GM23338 (cell line): ENCODE results near the gene KIF21A.

Experiments
- CREB1 ChIP-seq: fragments of 250-450 bp; sonication (Bioruptor Pico); IDR thresholded peaks from 2 replicates; pipeline ENCODE4 v1.5.0; 2020; ENCODE audit warnings: low read depth, mild to moderate bottlenecking, moderate library complexity
- EZH2 ChIP-seq: fragments of 200-600 bp; sonication (generic); IDR thresholded peaks from one replicate; pipeline ENCODE4 v1.8.0; 2017; ENCODE audit warnings: antibody characterized with exemption, mild to moderate bottlenecking, low read depth; ENCODE audit not compliant: unreplicated experiment
- EZH2phosphoT487 ChIP-seq: fragments of 200-600 bp; sonication (generic); IDR thresholded peaks from one replicate; pipeline ENCODE4 v1.8.1; 2018; ENCODE audit warnings: antibody characterized with exemption; ENCODE audit not compliant: unreplicated experiment
- TF ChIP-seq, protein P1 (sequence below), 2 experiments: fragments of 200-600 bp in 1 of 2; sonication (generic) in 1 of 2; conservative IDR thresholded peaks; 2 replicates each; pipeline versions ENCODE4 v1.5.1 to v1.6.1; 2016 to 2017; ENCODE audit warnings: antibody characterized with exemption in 2 of 2, low read depth in 2 of 2, mild to moderate bottlenecking in 2 of 2, moderate library complexity in 1 of 2
- TF ChIP-seq, protein P2 (sequence below): IDR thresholded peaks from one replicate; pipeline ENCODE4 v1.6.1; 2018; ENCODE audit warnings: antibody characterized with exemption; ENCODE audit not compliant: unreplicated experiment

DNA sequence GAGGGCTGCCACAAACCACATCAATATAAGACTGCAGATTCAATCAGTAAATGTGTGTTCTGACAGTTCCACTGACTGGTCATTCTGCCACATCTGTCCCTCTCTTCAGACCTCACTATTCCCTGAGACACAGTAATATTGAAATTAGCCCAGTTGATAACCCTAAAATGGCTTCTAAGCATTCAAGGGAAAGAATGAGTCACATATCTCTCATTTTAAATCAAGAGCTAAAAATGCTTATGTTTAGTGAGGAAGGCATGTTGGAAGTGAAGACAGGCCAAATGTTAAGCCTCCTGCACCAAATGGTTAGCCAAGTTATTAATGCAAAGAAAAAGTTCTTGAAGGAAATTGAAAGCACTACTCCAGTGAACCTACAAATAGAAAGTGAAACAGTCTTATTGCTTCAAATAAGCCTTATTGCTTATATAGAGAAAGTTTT lies 24.5 kb upstream of the KIF21A start:
- no peak for TF ChIP-seq EZH2phosphoT487
- no peak for TF ChIP-seq EZH2
- TF ChIP-seq, protein P1, sequence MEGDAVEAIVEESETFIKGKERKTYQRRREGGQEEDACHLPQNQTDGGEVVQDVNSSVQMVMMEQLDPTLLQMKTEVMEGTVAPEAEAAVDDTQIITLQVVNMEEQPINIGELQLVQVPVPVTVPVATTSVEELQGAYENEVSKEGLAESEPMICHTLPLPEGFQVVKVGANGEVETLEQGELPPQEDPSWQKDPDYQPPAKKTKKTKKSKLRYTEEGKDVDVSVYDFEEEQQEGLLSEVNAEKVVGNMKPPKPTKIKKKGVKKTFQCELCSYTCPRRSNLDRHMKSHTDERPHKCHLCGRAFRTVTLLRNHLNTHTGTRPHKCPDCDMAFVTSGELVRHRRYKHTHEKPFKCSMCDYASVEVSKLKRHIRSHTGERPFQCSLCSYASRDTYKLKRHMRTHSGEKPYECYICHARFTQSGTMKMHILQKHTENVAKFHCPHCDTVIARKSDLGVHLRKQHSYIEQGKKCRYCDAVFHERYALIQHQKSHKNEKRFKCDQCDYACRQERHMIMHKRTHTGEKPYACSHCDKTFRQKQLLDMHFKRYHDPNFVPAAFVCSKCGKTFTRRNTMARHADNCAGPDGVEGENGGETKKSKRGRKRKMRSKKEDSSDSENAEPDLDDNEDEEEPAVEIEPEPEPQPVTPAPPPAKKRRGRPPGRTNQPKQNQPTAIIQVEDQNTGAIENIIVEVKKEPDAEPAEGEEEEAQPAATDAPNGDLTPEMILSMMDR (conservative IDR thresholded peaks at IDR 0.05; ENCODE audit: low read depth in 2 of 2), result no peak
- no peak for TF ChIP-seq CREB1 (CRISPR knock-in tag)
- TF ChIP-seq, protein P2, sequence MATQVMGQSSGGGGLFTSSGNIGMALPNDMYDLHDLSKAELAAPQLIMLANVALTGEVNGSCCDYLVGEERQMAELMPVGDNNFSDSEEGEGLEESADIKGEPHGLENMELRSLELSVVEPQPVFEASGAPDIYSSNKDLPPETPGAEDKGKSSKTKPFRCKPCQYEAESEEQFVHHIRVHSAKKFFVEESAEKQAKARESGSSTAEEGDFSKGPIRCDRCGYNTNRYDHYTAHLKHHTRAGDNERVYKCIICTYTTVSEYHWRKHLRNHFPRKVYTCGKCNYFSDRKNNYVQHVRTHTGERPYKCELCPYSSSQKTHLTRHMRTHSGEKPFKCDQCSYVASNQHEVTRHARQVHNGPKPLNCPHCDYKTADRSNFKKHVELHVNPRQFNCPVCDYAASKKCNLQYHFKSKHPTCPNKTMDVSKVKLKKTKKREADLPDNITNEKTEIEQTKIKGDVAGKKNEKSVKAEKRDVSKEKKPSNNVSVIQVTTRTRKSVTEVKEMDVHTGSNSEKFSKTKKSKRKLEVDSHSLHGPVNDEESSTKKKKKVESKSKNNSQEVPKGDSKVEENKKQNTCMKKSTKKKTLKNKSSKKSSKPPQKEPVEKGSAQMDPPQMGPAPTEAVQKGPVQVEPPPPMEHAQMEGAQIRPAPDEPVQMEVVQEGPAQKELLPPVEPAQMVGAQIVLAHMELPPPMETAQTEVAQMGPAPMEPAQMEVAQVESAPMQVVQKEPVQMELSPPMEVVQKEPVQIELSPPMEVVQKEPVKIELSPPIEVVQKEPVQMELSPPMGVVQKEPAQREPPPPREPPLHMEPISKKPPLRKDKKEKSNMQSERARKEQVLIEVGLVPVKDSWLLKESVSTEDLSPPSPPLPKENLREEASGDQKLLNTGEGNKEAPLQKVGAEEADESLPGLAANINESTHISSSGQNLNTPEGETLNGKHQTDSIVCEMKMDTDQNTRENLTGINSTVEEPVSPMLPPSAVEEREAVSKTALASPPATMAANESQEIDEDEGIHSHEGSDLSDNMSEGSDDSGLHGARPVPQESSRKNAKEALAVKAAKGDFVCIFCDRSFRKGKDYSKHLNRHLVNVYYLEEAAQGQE, result no peak
